Retina (tissue), 1 donor: ENCODE data around the gene KHDC4.
A peak's percentile ranks its signal among the peaks of the same experiment; 100 is the strongest.
"Not testable (repeated sequence)": the region's sequence is repeated elsewhere in the genome, so short reads cannot be mapped to it uniquely, and the experiment has no call there.

Experiments used
- DNase-seq: peaks from one replicate; pipeline ENCODE4 v3.0.0-alpha.2; 2016

Gene KHDC4

DNA sequence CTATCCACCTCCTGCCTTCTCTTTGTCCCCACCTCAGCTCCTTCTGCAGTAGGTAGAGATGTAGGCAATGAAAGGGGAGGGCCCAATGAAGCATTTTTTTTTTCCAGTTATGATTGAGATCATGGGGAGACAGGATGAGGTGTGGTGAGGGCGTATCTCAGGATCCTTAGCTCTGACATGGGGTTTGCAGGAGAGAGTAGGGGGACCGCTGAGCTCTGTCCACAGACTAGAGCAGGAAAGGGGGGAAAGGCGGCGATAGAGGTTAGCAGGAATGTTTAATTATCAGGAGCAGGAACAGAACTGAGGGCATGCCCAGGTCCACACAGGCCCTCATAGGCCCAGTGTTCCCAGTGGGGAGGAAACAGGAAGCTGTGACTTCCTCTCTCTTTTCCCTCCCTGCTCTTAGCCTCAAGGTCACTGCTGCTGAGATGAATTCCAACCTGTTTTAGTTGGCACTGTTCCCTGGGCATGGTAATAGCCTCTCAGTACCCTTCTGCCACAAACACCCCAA lies 6.3 kb upstream of the KHDC4 start:
- no peak for DNase-seq

DNA sequence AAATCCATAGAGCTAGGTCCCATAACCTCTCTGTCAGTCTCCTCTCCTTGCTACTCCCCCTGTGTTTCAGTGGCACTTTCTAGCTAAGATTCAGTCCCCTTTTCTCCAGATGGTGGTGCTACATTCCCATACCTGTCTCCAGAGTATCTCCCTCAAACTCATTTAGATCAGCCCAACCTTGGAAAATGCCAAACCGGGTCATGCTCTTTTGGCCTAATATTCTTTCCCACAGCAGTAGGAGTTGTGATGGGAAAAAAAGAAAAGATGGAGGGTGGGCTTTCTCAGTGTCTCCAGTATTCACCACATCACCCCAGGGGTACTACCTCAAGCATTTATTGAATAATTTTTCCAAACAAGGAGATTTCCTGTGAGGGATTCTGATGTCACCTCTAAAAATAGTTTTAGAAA lies 4.0 kb upstream of the KHDC4 start:
- peak; percentile 52 for DNase-seq

DNA sequence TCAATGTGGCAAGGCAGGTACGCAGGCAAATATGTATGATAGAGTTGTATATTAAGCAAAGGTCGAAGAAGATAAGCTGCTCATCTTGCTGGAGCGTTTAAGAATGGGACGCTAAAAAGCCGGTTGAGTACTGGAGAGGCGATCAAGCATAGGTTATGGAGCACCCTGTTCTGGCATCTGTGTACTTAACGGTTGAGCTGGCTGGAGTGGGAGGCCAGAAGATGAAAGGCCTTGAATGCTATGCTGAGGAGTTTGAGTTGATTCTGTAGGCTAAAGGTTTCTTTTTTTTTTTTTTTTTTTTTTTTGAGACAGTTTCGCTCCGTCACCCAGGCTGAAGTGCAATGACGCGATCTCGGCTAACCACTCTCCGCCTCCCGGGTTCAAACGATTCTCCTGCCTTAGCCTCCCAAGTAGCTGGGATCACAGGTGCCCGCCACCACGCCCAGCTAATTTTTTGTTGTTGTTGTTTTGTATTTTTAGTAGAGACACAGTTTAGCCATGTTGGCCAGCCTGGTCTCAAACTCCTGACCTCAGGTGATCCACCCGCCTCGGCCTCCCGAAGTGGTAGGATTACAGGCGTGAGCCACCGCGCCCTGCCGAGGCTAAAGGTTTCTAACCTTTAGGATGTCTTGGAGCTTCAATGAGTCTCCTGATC lies 850 bp upstream of the KHDC4 start:
- no peak for DNase-seq

DNA sequence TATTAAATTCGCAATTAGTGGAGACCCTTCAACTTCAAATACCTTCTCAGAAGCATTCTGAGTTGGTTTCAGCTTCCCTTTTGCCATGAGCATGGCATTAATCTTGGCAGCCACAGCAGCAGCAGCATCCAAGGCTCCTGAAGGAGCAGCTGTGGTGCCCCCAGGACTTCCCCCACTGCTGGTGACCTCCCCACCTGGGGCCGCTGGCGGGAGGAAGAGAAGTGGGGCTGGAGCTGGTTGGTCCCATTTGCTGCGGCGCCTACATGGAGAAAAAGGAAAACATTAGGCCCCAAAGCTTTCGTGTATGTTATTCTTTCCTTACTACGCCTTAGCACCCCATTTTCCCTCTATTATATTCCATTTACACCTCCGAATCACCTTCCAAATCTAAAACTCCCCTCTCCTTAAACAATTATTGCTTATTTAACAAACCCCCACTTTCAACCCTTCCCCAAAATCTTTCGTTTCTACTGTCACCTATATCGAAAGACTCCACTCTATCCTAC lies 569 bp downstream of the KHDC4 start:
- DNase-seq = no peak

DNA sequence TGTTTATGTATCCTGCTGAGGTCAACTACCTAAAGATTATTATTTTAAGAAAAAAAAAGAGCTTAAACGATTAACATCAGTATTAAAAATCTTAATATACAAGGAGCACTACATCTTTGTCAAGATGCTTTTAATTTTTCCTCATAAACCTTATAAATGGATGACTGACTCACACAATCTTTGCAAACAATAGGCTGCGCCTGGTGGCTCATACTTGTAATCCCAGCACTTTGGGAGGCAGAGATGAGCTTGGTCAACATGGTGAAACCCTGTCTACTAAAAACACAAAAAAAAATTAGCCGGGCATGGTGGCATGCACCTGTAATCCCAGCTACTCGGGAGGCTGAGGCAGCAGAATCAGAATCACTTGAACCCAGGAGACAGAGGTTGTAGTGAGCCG lies 1.7 kb downstream of the KHDC4 start:
- DNase-seq = no peak

DNA sequence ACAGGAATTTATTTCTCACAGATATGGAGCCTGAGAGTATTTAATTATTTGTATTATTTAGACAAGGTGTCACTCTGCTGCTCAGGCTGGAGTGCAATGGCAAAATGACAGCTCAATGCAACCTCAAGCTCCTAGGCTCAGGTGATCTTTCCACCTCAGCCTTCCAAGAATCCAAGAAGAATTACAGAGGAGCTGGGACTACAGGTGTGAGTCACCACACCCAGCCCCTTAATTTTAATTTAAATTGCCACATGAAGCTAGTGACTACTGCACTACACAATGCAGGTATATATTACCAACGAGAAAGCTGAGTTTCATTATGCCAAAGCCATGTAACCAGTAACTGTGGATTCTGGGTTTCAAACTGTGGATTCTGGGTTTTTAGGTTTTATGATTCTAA lies 2.1 kb downstream of the KHDC4 start:
- DNase-seq = no peak

DNA sequence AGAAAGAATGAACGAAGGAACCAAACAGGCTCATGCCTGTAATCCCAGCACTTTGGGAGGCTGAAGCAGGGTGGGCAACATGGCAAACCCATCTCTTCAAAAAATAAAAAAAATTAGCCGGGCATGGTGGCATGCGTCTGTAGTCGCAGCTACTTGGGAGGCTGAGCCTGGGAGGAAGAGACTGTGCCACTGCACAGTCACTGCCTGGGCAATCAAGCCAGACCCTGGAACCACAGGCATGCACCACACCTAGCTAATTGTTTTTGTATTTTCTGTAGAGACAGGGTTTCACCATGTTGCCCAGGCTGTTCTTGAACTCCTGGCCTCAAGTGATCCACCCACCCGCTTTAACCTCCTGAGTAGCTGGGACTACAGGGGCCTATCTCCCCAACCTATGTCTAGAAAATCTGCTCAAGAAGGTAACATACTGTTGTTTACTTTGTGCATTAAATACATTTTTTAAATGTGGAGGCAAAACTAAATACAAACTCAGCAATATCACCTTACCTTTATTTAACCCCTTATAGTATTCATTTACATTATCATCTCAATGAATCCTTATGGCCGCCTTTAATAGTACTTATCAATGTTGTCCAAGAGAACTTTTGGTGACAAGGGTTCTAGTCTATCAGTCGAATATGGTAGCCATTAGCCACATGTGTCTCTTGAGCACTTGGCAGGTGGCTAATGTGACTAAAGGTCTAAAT lies 2.7 kb downstream of the KHDC4 start:
- no peak for DNase-seq

DNA sequence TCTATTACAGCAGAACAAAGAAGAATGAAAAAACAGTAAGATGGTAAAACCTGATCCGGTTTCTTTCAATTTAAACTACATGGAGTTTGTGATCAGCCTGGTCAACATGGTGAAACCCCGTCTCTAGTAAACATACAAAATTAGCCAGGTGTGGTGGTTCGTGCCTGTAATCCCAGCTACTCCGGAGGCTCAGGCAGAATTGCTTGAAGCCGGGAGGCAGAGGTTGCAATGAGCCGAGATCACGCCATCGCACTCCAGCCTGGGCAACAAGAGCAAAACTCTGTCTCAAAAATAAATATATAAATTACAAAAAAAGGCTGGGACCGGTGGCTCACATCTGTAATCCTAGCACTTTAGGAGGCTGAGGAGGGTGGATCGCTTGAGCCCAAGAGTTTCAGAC lies 3.5 kb downstream of the KHDC4 start:
- not testable (repeated sequence) for DNase-seq

DNA sequence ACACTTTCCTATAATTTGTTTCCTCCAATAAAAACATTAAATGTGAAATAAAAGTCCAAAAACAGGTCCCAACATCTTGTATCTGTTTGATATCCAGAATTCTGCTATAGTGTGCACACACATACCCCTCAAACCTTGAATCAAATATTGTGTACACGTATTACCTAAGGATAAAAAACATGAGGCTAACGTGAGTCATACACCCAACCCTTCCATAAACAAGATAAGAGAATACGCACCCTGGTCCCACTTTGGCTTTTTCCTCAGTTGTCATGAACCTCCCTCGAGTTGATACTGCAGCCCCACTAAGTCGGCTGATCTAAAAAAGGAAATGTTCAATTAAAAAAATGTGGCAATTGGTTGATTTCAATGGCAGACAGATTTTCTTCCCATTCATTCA lies 5.2 kb downstream of the KHDC4 start:
- no peak for DNase-seq

DNA sequence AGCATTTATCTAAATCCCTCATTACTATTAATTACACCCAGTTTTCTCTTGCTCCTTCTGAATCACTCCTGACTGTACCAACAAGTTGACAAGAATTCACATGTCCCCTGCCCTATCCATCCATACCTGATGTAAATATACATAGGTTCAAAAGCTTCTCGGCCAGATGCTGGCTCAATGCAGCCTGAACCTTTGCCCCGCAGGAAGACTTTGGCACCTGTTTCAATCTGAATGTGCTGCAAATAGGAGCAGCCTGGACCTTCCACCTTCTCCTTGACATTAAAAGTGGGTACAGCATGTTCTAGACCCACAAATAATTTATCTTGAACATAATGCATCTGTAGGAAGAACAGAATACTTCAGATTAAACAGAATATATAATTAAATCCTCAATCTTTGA lies 8.7 kb downstream of the KHDC4 start:
- DNase-seq = no peak

DNA sequence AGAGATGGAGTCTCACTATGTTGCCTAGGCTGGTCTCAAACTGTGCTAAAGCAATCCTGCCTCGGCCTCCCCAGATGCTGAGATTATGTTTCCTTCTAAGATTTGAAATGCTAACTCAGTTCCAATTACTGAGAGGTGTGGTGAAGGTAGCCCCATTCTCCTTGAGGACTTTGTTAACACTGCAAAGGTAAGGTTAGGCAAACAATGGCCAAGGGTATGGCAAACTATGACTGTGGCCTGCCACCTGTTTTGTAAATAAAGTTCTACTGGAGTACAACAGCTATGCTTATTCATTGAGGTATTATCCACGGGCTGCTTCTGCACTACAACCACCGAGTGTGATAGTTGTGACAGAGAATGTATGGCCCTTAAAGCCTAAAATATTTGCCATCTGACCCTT lies 13.5 kb downstream of the KHDC4 start:
- DNase-seq = no peak

DNA sequence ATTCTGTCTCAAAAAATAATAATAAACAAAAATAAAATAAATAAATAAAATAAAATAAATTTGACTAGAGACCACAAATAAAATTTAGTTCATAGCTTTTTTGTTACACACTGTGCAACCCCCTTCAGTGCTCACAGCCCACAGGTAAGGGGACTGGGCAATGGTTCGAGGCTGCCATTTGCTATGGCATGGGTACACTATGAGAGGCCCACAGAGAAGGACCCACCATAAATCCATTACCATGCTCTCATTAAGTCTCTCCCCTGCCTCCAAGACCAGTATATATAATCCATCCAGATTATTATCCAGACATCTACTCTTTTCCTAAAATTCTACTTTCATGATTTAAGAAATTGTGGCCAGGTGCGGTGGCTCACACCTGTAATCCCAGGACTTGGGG lies 14.4 kb downstream of the KHDC4 start:
- no peak for DNase-seq

DNA sequence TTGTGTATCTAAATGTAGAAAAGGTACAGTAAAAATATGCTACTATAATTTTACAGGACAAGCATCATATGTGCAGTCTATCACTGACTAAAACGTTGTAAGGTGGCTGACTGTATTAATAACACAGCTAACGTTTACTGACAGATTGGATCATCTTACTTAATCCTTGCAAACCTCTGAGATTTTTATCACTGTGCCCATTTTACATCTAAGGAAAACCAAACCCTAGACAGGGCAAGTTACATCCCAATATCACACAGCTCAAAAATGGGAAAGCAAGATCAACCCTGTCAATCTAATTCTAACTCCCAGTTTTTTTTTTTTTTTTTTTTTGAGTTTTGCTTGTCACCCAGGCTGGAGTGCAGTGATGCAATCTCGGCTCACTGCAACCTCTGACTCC lies 15.6 kb downstream of the KHDC4 start:
- DNase-seq = no peak

DNA sequence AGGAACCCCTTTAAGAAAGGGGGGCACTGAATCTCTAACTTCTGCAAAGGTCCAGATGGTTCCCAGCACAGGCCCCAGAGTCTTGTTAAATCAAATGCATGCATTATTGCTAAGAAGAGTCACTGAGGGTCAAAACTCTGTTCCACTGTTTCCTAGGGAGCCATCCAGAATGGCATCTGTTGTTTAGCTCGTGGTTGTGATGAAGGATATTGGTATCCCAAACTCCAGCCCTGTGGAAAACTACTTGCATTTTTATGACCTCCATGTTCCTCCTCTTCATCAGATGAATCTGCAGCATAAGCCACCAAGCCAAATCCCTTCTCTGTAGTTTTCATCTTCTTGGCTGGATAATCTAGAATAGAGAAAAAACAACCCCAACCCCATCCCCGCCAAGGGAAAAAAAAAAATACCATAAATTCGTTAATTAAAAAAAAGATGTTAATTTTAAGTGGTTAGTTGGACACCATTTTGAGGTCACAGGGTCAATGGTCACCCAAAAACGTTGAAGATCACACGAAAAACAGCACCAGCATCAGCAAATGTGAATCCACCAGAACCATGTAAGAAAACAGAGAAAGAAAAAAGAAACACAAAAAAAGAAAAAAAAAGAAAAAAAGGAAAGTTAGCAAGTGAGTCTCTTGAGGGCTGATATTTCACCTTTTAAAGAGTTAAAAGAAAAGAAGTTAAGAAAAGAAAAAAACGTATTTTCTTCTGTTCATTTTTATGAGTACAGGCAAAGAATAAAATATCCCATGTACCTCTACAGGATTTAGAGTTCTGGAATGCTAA lies 20.1 kb downstream of the KHDC4 start:
- DNase-seq = no peak

DNA sequence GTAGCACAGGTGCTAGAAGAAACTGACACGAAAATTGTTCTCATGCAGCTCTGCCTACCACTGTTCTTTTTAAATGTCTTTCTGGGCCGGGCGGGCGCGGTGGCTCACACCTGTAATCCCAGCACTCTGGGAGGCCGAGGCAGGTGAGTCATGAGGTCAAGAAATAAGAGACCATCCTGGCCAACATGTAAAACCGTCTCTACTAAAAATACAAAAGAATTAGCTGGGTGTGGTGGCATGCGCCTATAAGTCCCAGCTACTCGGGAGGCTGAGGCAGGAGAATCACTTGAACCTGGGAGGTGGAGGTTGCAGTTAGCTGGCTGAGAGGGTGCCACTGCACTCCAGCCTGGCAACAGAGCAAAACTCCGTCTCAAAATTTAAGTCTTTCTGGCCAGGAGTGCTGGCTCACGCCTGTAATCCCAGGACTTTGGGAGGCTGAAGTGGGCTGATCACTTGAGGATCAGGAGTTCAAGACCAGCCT lies 22.1 kb downstream of the KHDC4 start:
- no peak for DNase-seq

DNA sequence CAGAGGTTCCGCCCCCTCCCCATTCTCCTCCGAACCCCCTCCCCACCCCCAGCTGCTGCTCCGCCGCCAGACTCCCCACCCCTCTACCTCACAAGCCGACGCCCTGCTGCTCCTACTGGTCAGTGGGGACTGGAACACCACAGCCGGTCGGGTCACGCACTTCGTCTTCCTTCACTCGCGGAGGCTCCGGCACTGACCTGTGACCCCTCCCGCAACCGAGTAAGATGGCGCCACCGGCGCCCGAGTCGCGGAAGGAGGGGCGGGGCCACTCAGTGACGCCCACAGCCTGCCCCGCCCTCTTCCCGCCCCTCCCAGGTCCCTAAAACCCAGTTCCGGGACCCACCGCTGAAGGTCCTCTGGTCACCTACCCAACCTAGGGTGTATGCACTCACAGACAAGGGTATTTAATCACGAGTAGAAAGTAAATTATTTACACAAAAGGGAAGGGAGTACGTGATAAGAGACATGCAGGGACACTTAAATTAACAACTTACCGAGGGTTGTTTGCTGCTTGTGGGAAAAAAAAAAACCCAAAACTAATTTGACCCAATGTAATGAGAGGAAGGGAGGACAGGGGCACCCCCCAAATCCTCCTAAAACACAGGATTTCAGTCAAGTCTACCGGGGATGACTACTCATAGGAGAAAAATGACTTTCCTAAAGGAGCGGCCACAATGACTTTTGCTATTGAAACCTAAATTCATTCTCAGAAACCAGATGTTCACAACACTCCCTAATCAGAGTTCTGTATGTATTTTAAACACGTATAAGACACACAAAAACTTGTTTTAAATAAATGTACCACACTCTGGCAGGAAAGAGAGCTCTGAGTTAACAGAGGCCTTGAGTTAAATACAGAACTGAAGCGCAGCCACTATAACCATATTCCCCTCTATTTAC lies 22.8 kb downstream of the KHDC4 start, which contains the start of gene RIT1:
RIT1 (minus strand) TSS at position 194 of the 900 bp plus-strand sequence. CDS start 588 bp downstream, outside the sequence.
- peak; percentile 88 for DNase-seq

DNA sequence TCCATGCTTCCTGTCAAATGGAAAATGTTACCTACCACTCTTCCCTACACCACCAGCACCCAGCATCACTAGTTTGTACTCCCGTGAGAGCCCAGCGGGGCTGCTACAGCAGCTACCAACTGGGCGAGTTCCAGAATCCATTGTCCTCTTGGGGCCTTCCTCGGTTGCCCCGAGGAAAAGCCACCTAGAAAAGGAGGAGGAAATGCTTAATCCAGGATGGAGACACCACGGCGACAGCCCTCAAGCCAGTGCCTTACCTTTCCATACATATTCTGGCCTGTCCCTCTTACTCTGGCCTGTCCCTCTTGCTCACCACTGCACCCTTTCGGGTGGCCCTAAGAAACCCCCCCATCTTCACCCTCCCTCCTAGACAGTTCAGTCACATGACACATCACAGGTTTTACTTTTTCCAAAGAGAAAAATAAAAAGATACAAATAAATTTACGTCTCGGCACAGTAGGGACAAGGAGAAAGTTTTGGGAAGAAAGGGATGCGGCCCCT lies 23.5 kb downstream of the KHDC4 start:
- DNase-seq = peak; percentile 69

DNA sequence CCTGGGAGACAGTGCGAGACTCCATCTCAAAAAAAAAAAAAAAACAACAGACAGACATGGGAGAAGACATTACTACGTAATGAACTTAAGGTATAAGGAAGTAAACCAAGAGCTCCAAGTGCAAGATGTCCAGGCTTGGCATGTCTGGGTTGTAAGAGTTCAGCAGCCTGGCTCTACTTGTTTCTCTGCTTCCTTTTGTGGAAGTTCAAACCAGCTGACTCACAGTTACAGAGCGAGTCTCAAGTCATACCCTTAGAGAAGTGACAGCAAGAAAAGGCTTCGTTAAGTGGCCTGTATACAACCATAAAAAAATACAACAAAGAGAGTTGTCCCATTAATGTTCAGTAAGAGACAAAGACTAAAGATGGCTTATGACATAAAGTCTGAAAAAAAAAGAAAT lies 24.3 kb downstream of the KHDC4 start:
- no peak for DNase-seq

DNA sequence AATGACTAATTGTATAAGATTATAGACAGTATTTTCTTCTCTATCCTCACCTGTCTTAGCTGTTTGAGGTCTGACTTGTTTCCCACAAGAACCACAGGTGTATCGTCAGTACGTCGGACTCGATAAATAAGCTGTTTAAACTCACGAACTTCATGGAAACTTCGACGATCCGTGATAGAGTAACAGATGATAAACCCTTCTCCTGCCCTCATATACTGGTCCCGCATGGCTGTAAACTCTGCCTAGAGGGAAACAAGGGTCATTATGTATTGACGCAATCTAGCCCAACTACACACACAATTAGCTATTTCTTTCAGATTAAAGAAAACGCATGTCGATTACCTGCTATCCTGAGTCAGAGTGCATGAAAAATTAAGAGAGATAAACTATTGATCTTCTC lies 30.0 kb downstream of the KHDC4 start:
- DNase-seq = no peak

DNA sequence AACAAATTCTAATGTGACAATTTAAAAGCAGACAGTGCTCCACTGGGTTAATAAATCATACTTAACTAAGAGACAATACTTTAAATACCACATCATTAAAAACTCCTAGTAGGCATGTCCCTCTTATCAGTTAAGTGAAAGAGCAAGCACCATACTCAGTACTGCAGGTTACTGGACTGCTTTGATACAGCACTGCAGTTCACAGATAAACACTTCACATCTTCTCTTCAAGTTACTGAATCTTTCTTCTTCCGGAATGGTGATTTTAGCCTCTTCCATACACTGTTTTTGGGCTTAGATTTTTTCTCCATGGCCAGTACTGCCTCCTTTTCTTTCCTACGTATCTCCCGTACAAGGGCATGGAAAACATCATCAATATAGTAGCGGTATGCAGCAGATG lies 34.1 kb downstream of the KHDC4 start:
- no peak for DNase-seq

DNA sequence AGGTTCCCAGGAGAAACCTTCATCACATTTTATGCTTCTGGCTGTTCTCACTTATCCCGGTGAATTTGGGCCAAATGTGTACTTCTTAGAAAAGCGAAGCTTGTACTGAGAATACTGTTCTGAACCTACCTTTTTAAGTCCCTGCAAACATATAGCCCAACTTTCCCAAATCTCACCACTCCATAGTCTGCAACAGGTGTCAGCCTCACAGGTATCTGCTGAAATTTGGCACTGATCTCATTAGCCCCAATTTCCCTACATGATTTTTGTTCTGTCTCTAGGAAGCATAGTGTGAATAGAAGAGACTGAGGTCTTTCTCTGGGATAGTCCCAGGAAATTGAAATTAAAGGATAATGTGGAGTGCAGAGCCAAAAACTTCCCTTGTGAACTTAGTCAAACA lies 34.5 kb downstream of the KHDC4 start:
- DNase-seq = no peak

DNA sequence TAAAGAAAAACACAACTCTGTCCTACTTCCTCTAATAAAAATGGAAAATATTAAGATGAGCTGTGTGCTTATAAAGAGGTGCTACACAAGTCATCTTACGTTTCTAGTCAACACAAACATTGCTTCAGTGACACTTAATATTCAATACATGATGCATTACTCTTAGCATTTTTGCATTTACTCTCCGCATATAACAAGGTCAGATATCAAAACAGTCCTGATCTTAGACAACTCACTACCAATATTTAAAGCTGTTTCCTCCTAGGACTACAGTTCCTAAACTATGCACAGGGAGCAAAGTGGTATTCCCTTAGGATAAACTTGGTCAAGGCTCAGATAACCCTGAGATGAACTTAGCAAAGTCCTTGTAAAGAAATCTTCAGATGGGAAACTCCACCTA lies 35.3 kb downstream of the KHDC4 start:
- DNase-seq = no peak
